Adrenal gland (tissue), 12 donors: ENCODE results near the gene RNF41. TPM values are rescaled to one million over a fixed set of nuclear protein-coding genes. Genes with fewer than 3 reads are reported as not detected.
"Not testable (repeated sequence)": the region's sequence is repeated elsewhere in the genome, so short reads cannot be mapped to it uniquely, and the experiment has no call there.

ENCODE experiments used
- DNase-seq, 7 donors: peaks; one replicate each; pipeline ENCODE4 v3.0.0-alpha.2; 2019 to 2020
- H3K27ac ChIP-seq, 5 donors: fragments of 200-600 bp; sonication (generic) in 4 of 5; 1 replicate in 3 of 5; 2 replicates in 2 of 5; pipeline versions ENCODE4 v1.5.1 to v1.8.0; 2016 to 2020; ENCODE audit warnings: mild to moderate bottlenecking in 1 of 5
- H3K27me3 ChIP-seq: fragments of 200-600 bp; 2 replicates; pipeline ENCODE4 v1.8.0; 2021
- H3K36me3 ChIP-seq, 2 donors: fragments of 200-600 bp; replicated peaks in 1 of 2; 1 replicate in 1 of 2; 2 replicates in 1 of 2; pipeline versions ENCODE4 v1.5.1 to v1.8.0; 2018 to 2022
- H3K4me1 ChIP-seq, 2 donors: fragments of 200-600 bp; replicated peaks in 1 of 2; 1 replicate in 1 of 2; 2 replicates in 1 of 2; pipeline versions ENCODE4 v1.5.1 to v1.8.0; 2018 to 2021
- H3K4me3 ChIP-seq, 4 donors: fragments of 200-600 bp; sonication (generic) in 3 of 4; one replicate each; pipeline ENCODE4 v1.5.1; 2016 to 2018
- H3K9me3 ChIP-seq, 3 donors: fragments of 200-600 bp; sonication (generic) in 1 of 3; replicated peaks in 1 of 3; 1 replicate in 2 of 3; 2 replicates in 1 of 3; pipeline versions ENCODE4 v1.5.1 to v1.8.0; 2016 to 2021
- POLR2A ChIP-seq, 2 donors: fragments of 450-650 bp; IDR thresholded peaks; one replicate each; pipeline ENCODE4 v1.6.1; 2017; ENCODE audit warnings: antibody characterized with exemption in 2 of 2, mild to moderate bottlenecking in 2 of 2, moderate library complexity in 1 of 2
- WGBS, 4 donors: extraction: QIAGEN DNeasy Blood & Tissue Kit in 2 of 4; methylation state at CpG; one replicate each; pipeline versions ENCODE4 v1.1.5 to v1.1.7; 2013 to 2017; 5-methylcytosine and 5-hydroxymethylcytosine counted together
- intact Hi-C, 2 donors: fragments of 100-400 bp; cut with DNase I; formaldehyde crosslinking; loops; one replicate each; pipeline versions ENCODE4 v1.14.1 to v1.15.0; 2022 to 2023
- polyA plus RNA-seq, 3 donors: library from polyadenylated mRNA; stranded (reverse); fragments of 200-250 nt in 2 of 3; fragments of 350-450 nt in 1 of 3; fragmentation: Illumina TruSeq in 1 of 3; extraction: RNeasy Lipid Tissue Mini Kit (QIAGEN cat#74804) in 1 of 3; gene quantifications; one replicate each; pipeline ENCODE4 v1.2.3, GENCODE V29; 2013 to 2014
- total RNA-seq, 9 donors: library from RNA; depleted of rRNA in 4 of 9; stranded (reverse); fragments of >200 nt in 4 of 9; fragments of 120-200 nt in 1 of 9; fragmentation: NEBNext Ultra II Directional in 1 of 9; extraction: Animal tissue kit (Norgen Biotek cat#: 25700) in 1 of 9; gene quantifications; one replicate each; pipeline versions ENCODE4 v1.1.0 to v1.2.4, GENCODE V29; 2013 to 2023
- TF ChIP-seq, protein P1 (sequence below), 6 experiments: fragments of 450-650 bp in 4 of 6; fragments of 200-600 bp in 2 of 6; sonication (generic) in 1 of 6; IDR thresholded peaks; 1 replicate in 5 of 6; 2 replicates in 1 of 6; pipeline versions ENCODE4 v1.5.1 to v1.8.0; 2016 to 2021; ENCODE audit warnings: antibody characterized with exemption in 6 of 6, mild to moderate bottlenecking in 2 of 6, moderate library complexity in 1 of 6
- donor health status: healthy with polysubstance abuse.
- donor health status: Bipolar disorder and iron deficiency.
- donor health status: DM: yes; HTN: yes; CAD: no.
- donor health status: DM: no; HTN: no; CAD: no.
- donor health status: DM: no; HTN: no; CAD: no.
- donor health status: DM: yes; HTN: yes; CAD: no.

Gene RNF41
- total and polyA plus RNA-seq, 12 donors = 13.0 to 90.6 (median 50.8) TPM

DNA sequence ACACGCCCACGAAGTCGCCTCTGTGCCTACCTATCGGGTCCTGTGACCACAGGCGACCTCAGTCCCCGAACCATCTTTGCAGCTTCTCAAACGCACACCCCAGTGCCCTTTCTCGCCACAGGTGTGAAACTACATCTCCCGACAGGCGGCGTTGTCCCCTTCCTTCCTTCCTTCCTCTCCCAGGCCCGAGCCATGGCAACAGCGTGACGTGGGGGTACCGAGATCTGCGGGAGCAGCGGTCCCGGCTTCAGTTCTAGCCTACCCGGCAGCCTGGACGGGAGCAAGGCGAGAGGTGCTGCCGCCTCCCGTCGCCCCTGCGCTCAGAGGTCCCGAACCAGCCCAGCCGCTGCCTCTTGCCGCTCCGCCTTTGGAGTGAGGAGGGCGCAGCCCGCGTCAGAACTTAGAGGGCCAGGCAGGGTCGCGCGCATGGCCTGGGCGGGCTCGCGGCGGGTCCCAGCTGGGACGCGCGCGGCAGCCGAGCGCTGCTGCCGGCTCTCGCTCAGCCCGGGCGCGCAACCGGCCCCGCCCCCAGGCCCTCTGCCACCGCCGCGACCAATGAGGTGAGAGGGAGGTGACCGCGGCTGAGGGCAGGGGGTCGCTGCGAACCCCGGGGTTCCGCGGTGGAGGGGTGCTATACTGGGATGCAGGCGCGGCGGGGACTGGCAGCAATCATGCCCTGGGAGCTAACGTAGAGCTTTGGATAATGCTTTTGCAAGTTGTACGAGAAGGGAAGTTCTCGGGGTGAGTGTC is 45.1 kb upstream of the RNF41 start, which contains the start of gene COQ10A:
Gene COQ10A, plus strand, starts transcription at position 250 of the 750 bp plus-strand sequence. Its CDS starts 177 bp downstream, at position 427.
- intact Hi-C loops = no loop called here
- H3K4me3 ChIP-seq = peak within 1 kb of the TSS; percentile 16 to 85 (median 38)
- peak; percentile 90 to 96 (median 92) for DNase-seq
- no peaks in the 10 kb centered on the region for H3K27me3 ChIP-seq
- H3K9me3 ChIP-seq = no peaks in the 10 kb centered on the region
- peaks cover 23 to 24% of the 10 kb centered on the region in 2 donors for H3K4me1 ChIP-seq
- peaks cover 0 to 21% of the 10 kb centered on the region in 2 donors for H3K36me3 ChIP-seq
- WGBS, 4 donors = 0 to 1% (median 1%) methylated on average over 14 to 68 of the region's 68 CpGs
- peak within 1 kb of the TSS; percentile 77 to 99 (median 86) for H3K27ac ChIP-seq
- TF ChIP-seq, protein P1, sequence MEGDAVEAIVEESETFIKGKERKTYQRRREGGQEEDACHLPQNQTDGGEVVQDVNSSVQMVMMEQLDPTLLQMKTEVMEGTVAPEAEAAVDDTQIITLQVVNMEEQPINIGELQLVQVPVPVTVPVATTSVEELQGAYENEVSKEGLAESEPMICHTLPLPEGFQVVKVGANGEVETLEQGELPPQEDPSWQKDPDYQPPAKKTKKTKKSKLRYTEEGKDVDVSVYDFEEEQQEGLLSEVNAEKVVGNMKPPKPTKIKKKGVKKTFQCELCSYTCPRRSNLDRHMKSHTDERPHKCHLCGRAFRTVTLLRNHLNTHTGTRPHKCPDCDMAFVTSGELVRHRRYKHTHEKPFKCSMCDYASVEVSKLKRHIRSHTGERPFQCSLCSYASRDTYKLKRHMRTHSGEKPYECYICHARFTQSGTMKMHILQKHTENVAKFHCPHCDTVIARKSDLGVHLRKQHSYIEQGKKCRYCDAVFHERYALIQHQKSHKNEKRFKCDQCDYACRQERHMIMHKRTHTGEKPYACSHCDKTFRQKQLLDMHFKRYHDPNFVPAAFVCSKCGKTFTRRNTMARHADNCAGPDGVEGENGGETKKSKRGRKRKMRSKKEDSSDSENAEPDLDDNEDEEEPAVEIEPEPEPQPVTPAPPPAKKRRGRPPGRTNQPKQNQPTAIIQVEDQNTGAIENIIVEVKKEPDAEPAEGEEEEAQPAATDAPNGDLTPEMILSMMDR (IDR thresholded peaks at IDR 0.05) = peak; percentile 43 to 82 (median 70)
- TF ChIP-seq POLR2A (IDR thresholded peaks at IDR 0.05) = peak; percentile 95 to 96

DNA sequence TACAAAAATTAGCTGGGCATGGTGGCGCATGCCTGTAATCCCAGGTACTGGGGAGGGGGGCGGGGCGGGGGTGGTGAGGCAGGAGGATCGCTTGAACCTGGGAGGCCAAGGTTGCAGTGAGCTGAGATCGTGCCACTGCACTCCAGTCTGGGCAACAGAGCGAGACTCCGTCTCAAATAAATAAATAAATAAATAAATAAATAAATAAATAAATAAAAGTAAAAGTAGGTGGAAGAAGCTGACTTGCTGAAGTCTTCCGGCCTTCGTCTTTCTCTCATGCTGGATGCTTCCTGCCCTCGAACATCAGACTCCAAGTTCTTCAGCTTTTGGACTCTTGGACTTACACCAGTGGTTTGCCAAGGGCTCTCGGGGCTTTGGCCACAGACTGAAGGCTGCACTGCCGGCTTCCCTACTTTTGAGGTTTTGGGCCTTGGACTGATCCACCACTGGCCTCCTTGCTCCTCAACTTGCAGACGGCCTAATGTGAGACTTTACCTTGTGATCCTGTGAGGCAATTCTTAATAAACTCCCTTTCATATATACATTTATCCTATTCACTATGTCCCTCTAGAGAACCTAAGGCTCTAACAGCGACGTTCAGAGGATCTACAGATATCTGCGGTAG is 44.5 kb upstream of the RNF41 start:
- intact Hi-C loops, H3K27me3 ChIP-seq, DNase-seq, H3K9me3 ChIP-seq: not testable (repeated sequence)
- Histone ChIP-seq H3K36me3 (peaks cover 0 to 14% of the 10 kb centered on the region in 2 donors), H3K4me1 (peaks cover 21% of the 10 kb centered on the region in 2 donors), H3K27ac (peak overlapping the region; percentile 77 to 99 (median 86)), H3K4me3 (peak overlapping the region in 3 of 4 donors; percentile 28 to 85 (median 49))
- WGBS, 4 donors = 47 to 54% (median 49%) methylated on average over 15 to 16 of the region's 16 CpGs

- peak in 1 of 7 donors; percentile 7 for DNase-seq
- H3K27ac ChIP-seq, H3K36me3 ChIP-seq, H3K4me3 ChIP-seq, H3K27me3 ChIP-seq, H3K9me3 ChIP-seq, intact Hi-C loops: not testable (repeated sequence)
- WGBS, 4 donors = 89 to 94% (median 92%) methylated on average over 7 of the region's 7 CpGs
- peaks cover 13 to 20% of the 10 kb centered on the region in 2 donors for H3K4me1 ChIP-seq
These were observed 41.2 kb upstream of the RNF41 start for GRCh38 chr12:56262955-56263354.

GRCh38 chr12:56261503-56262232 is 39.9 kb upstream of the RNF41 start:
- H3K27me3 ChIP-seq = no peaks in the 10 kb centered on the region
- peaks cover 15 to 23% of the 10 kb centered on the region in 2 donors for H3K4me1 ChIP-seq
- H3K27ac ChIP-seq = no peak overlapping the region
- no peaks in the 10 kb centered on the region for H3K9me3 ChIP-seq
- 76 to 84% (median 79%) methylated on average over 5 of the region's 5 CpGs for WGBS, 4 donors
- DNase-seq = peak in 1 of 7 donors; percentile 25
- no peak overlapping the region for H3K4me3 ChIP-seq
- no peak for TF ChIP-seq POLR2A (IDR thresholded peaks at IDR 0.05)
- TF ChIP-seq, protein P1 (IDR thresholded peaks at IDR 0.05) = no peak
- intact Hi-C loops = no loop called here
- H3K36me3 ChIP-seq = no peaks in the 10 kb centered on the region

DNA sequence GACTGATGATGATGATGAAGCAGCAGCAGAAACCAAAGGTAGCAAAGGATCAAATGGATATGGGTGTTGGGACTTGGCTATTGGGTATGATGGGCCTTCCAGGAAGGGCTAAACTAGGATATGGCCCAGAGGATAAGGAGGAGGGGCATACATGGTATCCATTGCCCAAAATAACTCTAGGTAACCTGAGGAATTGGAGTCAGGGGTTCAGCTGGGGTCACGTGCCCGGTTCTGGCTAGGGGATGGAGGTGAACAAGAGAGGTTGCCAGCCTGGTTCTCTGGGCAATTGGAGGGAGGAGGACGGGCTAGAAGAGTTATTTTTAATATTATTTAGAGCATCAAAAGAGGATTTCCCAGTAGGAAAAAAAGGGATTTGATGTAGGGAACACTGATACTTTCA is 39.2 kb upstream of the RNF41 start:
- peaks cover 0 to 6% of the 10 kb centered on the region in 2 donors for H3K36me3 ChIP-seq
- no peak overlapping the region for H3K4me3 ChIP-seq
- intact Hi-C loops = no loop called here
- H3K27me3 ChIP-seq = no peaks in the 10 kb centered on the region
- H3K4me1 ChIP-seq = peaks cover 17 to 25% of the 10 kb centered on the region in 2 donors
- TF ChIP-seq, protein P1 (IDR thresholded peaks at IDR 0.05) = no peak
- TF ChIP-seq POLR2A (IDR thresholded peaks at IDR 0.05) = no peak
- no peaks in the 10 kb centered on the region for H3K9me3 ChIP-seq
- no peak overlapping the region for H3K27ac ChIP-seq
- 82 to 97% (median 90%) methylated on average over 3 of the region's 3 CpGs for WGBS, 4 donors
- DNase-seq = no peak
